Colonic mucosa (tissue), 4 donors: ENCODE measurements around the gene RAMACL. TPM values are rescaled to one million over a fixed set of nuclear protein-coding genes. Genes with fewer than 3 reads are reported as not detected.

Source experiments
- DNase-seq: peaks from one replicate; pipeline ENCODE4 v3.0.0-alpha.2; 2020
- H3K27ac ChIP-seq: fragments of 200-600 bp; one replicate; pipeline ENCODE4 v1.8.0; 2021
- H3K27me3 ChIP-seq: fragments of 200-600 bp; one replicate; pipeline ENCODE4 v1.8.0; 2021
- H3K36me3 ChIP-seq: fragments of 200-600 bp; one replicate; pipeline ENCODE4 v1.8.0; 2021
- H3K4me1 ChIP-seq: fragments of 200-600 bp; one replicate; pipeline ENCODE4 v1.8.0; 2021; ENCODE audit warnings: mild to moderate bottlenecking
- H3K4me3 ChIP-seq: fragments of 200-600 bp; one replicate; pipeline ENCODE4 v1.8.0; 2021
- H3K9ac ChIP-seq, 2 donors: one replicate each; pipeline ENCODE4 v1.7.0; 2013; ENCODE audit warnings: control low read depth in 2 of 2, low read depth in 2 of 2, low read length in 2 of 2
- H3K9me3 ChIP-seq: fragments of 200-600 bp; one replicate; pipeline ENCODE4 v1.8.0; 2021
- intact Hi-C: fragments of 100-400 bp; cut with DNase I; formaldehyde crosslinking; loops from one replicate; pipeline ENCODE4 v1.14.1; 2022
- total RNA-seq, 2 donors: library from RNA; stranded (reverse); fragmentation: NEBNext Ultra II Directional in 1 of 2; extraction: Animal tissue kit (Norgen Biotek cat#: 25700) in 1 of 2; gene quantifications; one replicate each; pipeline ENCODE4 v1.2.1, GENCODE V29; 2021
- TF ChIP-seq, protein P1 (sequence below): fragments of 200-600 bp; IDR thresholded peaks from one replicate; pipeline ENCODE4 v1.8.0; 2022; ENCODE audit warnings: antibody characterized with exemption, mild to moderate bottlenecking
- donor health status: healthy.
- donor health status: DM: no; HTN: no; CAD: no.
- donor health status: DM: no; HTN: no; CAD: no.

RAMACL gene
- total RNA-seq, 2 donors from 2014 or later, result 0.48 to 0.54 TPM

DNA sequence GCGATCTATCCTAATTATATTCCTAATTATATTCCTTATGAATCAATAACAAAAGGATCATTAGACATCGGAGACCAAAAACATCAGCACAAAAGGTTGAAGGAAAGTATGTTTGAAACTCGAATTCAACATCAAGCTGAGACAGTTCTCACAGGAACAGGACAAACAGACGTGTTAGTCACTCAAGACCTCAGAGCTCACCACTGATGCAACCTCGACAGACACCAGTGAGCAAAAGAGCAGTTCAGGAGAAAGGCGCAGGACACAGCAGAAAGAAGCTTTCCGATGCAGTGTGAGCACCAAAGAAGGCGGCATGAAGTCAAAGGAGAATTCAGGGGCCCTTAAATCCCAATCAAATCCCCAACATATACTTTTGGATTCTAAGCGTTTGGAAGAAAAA, 6.3 kb upstream of the RAMACL start:
- Histone ChIP-seq H3K9ac (no peak overlapping the region), H3K27me3 (no peaks in the 10 kb centered on the region), H3K9me3 (no peaks in the 10 kb centered on the region), H3K36me3 (no peaks in the 10 kb centered on the region), H3K4me1 (no peaks in the 10 kb centered on the region), H3K27ac (no peak overlapping the region), H3K4me3 (no peak overlapping the region)
- intact Hi-C loops, result no loop called here
- TF ChIP-seq, protein P1, sequence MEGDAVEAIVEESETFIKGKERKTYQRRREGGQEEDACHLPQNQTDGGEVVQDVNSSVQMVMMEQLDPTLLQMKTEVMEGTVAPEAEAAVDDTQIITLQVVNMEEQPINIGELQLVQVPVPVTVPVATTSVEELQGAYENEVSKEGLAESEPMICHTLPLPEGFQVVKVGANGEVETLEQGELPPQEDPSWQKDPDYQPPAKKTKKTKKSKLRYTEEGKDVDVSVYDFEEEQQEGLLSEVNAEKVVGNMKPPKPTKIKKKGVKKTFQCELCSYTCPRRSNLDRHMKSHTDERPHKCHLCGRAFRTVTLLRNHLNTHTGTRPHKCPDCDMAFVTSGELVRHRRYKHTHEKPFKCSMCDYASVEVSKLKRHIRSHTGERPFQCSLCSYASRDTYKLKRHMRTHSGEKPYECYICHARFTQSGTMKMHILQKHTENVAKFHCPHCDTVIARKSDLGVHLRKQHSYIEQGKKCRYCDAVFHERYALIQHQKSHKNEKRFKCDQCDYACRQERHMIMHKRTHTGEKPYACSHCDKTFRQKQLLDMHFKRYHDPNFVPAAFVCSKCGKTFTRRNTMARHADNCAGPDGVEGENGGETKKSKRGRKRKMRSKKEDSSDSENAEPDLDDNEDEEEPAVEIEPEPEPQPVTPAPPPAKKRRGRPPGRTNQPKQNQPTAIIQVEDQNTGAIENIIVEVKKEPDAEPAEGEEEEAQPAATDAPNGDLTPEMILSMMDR, result no peak
- no peak for DNase-seq

DNA sequence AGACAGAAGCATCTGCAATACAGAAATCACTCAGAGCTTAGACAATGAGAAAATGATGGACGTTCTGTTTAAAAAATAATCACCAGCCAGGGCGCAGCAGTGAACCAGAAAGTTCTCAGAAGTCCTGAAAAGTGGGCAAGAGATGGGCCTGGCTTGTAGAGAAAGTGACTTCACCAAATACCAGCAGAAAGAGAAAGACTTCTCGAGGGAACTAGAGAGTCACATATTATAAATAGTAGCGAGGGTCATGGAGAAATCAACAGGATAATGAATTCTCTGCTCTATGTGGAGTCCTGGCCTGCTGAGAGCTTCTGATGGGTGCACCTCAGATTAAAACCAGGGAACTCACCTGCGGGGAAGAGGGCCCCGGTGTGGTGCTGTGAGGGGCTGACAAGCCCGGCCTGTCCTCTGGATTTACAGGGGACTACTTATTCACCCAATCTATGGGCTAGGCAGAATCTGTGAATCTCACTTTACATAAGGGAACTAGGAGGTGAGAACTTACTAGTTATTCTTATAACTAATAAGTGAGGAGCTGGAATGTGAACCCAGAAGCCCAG, 5.6 kb upstream of the RAMACL start:
- no peaks in the 10 kb centered on the region for H3K9me3 ChIP-seq
- no peak overlapping the region for H3K9ac ChIP-seq
- H3K4me1 ChIP-seq, result no peaks in the 10 kb centered on the region
- H3K27ac ChIP-seq, result no peak overlapping the region
- no peak overlapping the region for H3K4me3 ChIP-seq
- no peaks in the 10 kb centered on the region for H3K27me3 ChIP-seq
- no peak for DNase-seq
- TF ChIP-seq, protein P1, result no peak
- intact Hi-C loops, result no loop called here
- no peaks in the 10 kb centered on the region for H3K36me3 ChIP-seq

DNA sequence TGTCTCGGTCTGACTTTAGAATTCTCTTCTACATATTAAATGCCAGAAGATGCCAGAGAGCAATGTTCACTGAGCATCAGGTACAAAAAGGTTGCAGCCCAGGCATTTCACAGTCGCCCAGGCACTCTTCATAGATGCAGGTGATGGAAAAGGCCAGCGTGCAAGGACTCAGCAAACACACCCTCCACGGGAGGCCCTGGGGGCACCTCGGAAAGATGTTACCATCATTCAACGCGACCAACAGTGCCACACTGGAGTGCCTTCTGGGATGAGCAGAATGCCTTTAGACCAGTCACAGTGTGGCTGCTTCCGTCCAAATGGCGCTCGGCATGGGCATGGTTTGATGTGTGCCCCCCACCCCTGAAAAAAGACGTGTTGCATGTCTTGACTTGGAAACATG, 4.5 kb upstream of the RAMACL start:
- Histone ChIP-seq H3K4me3 (no peak overlapping the region), H3K9me3 (no peaks in the 10 kb centered on the region), H3K9ac (no peak overlapping the region), H3K27ac (no peak overlapping the region), H3K4me1 (no peaks in the 10 kb centered on the region), H3K36me3 (no peaks in the 10 kb centered on the region), H3K27me3 (no peaks in the 10 kb centered on the region)
- DNase-seq, result no peak
- intact Hi-C loops, result no loop called here
- TF ChIP-seq, protein P1, result no peak

DNA sequence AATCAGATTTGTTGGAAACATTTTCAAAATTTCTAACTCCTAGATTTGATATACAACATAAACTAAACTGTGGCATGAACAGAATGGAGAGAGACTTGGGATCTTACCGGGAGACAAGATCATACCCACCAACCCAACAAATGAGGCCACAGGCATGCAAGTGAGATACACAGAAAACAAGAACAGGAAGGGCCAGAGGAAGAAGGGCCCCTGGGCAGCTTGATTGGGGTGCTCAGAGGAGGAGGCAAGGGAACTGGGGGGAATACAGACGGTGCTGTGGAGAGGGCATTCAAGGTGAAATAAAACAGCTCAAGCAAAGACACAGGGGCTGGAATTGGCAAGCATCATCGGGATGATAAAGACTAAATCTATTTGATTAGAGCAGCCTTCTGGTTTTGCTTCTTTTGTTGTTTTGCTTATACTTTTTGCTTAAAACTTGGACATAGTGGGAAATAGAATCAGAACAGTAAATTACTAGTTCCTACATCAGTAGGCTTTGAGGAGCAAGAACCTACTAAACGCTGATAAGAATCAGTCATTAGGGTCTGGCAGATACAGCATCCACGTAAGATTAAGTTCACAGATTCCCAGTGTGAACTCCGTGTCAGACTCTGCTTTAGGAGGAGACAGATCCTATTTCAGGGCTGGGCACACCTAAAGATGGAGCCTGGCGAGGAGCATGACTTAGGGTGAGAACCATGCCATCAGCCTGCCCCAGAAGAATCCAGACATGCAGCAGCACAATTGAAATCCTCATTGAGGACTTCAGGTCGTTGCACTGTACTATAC, 3.5 kb upstream of the RAMACL start:
- H3K9me3 ChIP-seq, result no peaks in the 10 kb centered on the region
- no peak overlapping the region for H3K27ac ChIP-seq
- intact Hi-C loops, result no loop called here
- TF ChIP-seq, protein P1, result no peak
- no peaks in the 10 kb centered on the region for H3K4me1 ChIP-seq
- no peaks in the 10 kb centered on the region for H3K27me3 ChIP-seq
- no peaks in the 10 kb centered on the region for H3K36me3 ChIP-seq
- H3K9ac ChIP-seq, result no peak overlapping the region
- no peak for DNase-seq
- no peak overlapping the region for H3K4me3 ChIP-seq

DNA sequence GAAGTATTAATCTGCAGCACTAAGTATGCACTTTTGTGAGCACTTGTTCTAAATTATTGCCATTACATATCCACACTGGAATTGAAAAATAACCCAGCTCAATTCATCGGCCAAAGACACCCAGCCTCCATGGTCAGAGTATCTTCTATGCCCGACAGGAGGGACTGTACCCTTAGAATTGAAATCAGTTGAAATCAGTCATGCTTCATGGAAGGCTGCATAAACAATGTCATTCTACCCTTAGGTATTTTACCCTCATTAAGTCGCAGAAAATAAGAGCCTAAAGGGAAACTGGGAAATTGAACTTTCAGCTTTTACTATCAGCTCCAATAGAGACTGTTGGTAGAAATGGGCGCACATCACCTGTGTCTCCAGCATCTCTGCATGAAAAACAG, 2.9 kb upstream of the RAMACL start:
- no peaks in the 10 kb centered on the region for H3K27me3 ChIP-seq
- no peak overlapping the region for H3K4me3 ChIP-seq
- H3K9ac ChIP-seq, result no peak overlapping the region
- H3K4me1 ChIP-seq, result no peaks in the 10 kb centered on the region
- TF ChIP-seq, protein P1, result no peak
- intact Hi-C loops, result no loop called here
- no peak for DNase-seq
- H3K27ac ChIP-seq, result no peak overlapping the region
- no peaks in the 10 kb centered on the region for H3K36me3 ChIP-seq
- no peaks in the 10 kb centered on the region for H3K9me3 ChIP-seq
